NCI-H748 (cell line): Measurements from ENCODE around the gene DNAJB13.

Source experiments
- DNase-seq: peaks from one replicate; lab custom pipeline; 2025; ENCODE audit not compliant: unreplicated experiment; lab: John Stamatoyannopoulos, UW

The DNAJB13 gene

DNA sequence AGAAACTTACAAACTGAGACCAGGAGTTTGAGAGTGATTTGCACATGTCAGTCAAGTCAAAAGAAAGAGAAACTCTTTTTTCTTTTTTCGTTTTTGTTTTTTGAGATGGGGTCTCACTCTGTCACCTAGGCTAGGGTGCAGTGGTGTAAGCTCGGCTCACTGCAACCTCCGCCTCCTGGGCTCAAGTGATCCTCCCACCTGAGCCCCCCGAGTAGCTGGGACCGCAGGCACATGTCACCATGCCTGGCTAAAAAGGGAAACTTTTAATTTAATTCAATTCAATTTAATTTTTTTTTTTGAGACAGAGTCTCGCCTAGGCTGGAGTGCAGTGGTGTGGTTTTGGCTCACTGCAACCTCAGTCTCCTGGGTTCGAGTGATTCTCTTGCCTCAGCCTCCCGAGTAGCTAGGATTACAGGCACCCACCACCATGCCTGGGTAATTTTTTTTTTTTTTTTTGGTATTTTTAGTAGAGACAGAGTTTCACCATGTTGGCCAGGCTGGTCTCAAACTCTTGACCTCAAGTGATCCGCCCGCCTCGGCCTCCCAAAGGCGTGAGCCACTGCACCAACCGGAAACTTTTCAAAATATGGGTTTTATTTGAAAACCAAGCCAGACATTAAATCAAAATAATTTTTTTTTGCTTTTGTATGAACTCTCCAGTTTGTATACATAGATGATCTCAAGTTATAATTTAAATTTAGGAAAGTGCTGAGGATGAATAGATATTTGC, 48.2 kb downstream of the DNAJB13 start:
- DNase-seq, result no peak

DNA sequence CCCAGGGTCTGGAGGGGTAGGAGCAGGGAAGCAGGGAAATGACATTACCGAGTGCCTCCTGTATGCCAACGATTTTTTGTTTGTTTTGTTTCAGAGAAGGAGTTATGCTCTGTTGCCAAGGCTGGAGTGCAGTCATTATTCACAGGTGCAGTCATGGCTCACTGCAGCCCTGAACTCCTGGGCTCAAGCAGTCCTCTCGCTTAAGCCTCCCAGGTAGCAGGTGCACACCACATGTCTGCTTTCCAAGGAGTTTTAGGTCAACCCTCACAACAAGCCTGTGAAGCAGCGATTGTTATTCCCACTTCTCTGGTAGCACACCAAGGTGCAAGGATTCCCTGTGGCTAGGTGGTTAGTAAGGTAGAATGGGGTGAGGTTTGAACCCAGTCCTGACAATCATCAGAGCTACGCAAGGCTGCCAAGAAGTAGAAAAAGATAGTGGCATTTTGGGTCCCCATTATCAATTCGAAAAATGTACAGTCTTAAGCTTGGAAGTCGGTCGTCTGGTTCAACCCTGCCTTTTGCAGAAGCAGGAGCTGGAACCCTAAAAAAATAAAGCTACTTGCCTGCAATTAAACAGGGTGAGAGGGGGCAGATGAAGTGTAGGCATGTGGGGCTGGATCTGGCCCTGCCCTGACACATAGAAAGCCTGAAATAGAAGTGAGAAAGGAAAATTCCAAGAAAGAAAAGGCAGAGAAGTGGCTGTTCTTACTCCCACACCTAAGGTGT, 48.9 kb downstream of the DNAJB13 start:
- peak; percentile 8 for DNase-seq

DNA sequence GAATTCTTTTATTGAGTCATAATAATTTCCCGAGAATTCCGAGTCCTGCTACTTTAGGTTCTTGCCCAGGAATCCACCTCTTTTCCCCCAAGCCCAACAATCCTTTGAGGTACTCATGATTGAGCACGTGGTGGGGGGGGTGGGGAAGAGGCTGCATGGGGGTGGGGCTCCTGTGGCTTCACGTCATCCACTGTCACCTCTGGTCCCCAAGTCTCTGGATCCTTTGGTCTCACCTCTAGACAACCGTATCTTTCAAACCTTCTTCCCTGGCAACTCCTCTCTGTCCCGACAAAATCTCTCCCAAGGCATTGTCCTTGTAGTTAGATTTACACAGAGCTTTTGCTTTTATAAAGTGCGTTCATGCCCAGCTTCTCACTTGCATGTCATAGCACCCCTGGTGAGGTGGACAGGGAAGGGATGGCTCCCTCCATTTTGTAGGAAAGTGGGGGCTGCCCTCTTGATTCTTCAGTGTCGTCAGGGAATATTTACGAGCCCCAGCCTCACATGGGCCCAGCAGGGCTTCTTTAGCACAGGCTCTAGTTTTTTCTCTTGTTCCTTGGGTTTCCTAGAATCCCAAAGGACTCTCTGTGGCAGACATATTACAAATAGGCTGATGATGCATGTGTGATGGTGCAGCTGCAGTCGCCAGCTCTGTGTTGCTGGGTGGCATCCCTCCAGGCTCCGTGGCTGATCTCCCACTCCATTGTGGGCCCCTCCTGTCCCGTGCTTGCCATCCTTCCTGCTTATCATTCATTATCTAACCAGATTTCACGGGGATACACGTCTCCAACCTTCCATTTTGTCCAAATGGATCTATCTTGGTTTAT, 49.7 kb downstream of the DNAJB13 start:
- no peak for DNase-seq

DNA sequence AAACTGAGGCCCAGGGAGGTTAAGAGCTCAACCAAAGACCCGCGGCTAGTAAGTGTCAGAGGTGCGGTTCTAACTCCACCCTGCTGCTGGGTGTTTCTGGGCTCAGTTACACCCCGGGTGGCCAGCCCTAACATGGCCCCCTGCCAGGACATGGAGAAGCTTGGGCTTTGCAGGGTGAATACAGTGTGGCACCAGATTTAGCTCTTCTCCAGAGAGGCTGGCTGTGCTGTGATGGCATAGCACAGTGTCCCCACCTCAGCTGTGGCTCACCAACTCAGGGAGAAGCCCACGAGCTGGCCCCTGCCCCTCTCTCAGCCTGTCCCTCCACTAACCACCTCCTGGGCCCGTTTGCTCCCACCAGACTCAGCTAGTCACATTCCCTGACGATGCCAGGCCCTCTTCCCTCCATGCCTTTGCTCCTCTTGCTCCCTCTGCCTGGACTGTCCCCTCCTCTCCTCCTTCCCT, 51.0 kb downstream of the DNAJB13 start:
- no peak for DNase-seq

DNA sequence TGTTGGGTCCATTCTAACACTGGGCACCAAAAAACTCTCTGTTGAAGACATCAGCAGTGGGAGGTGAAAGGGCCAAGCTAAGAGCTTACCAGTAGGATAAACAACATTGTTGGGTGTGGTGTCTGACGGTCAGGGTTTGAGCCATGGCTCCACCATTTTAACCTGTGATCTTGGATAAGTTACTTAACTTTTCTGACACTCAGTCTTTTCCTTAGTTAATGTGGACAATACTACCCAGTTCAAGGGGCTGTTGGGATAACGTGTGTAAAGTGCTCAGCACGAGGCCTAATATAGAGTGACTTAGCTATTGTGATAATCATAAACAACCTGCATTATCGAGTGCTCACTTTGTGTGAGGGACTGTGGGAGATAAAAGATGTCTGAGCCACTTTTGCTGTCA, 52.0 kb downstream of the DNAJB13 start:
- no peak for DNase-seq

DNA sequence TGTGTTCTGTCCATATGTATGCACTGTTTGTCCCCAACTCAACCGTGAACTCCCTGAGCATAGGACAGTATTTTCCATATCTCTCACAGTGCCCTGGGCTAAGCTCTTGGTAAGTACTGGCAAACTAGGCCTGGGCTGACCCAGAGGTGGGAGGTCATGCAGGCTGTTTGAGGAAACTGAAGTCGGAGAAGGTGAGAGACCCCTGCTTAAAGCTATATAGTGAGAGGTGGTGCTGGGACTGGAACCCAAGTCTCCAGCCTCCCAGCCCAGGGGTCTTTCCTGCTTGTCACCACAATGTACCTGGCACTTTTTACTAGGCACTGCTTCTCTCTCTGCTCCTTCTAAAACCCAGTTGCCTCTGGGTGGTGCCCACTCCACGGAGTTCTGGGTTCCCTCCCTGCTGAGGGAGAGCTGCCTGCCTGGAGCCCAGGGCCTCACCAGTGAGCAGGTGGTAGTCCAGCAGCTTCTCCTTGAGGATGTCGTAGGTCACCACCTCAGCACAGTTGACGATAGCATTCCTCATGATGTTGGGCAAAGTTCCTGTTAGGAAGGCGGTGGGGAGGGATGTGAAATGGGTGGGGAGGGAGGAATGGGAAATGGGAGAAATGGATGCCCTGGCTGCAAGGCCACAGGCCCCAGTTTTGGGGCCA, 53.3 kb downstream of the DNAJB13 start:
- DNase-seq, result no peak

DNA sequence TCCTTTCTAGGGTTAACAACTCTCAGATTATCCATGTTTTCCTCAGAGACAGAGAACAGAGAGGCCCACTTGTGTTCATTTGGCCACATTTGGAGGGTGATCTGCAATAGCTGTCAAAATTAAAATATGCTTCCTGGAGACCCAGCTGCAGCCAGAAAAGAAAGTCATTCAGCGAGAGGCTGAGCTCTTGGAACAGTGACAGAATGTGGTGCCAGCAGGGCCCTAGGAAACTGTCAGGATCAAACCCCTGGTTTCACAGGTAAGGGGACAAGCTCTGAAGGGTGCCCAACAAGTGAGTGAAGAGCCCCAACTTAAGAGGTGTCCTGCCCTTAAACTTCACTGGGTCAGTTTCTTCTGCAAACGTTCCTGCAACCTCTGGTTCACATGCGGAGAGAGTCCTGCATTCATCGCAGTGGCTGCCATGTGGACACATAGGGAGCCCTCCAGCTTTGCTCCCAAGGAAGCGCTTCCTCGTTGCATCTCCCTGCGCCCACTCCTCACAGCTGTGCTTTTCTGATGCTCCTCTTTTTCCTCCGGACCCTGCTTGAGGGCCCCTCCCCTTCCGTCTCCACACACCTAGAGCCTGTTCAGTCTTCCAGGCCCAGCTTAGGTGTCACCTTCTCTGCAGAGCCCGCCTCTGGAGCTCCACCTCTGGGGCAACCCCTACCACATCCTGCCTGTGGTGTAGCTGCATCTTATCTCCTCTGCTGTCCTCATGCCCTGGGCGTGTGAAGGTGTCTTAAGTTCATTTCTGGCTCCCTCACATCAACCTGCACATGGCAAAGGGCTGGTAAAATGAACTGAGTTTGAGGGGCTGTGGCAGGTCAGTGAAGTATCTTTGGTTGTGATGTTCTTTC, 54.2 kb downstream of the DNAJB13 start:
- DNase-seq, result no peak

DNA sequence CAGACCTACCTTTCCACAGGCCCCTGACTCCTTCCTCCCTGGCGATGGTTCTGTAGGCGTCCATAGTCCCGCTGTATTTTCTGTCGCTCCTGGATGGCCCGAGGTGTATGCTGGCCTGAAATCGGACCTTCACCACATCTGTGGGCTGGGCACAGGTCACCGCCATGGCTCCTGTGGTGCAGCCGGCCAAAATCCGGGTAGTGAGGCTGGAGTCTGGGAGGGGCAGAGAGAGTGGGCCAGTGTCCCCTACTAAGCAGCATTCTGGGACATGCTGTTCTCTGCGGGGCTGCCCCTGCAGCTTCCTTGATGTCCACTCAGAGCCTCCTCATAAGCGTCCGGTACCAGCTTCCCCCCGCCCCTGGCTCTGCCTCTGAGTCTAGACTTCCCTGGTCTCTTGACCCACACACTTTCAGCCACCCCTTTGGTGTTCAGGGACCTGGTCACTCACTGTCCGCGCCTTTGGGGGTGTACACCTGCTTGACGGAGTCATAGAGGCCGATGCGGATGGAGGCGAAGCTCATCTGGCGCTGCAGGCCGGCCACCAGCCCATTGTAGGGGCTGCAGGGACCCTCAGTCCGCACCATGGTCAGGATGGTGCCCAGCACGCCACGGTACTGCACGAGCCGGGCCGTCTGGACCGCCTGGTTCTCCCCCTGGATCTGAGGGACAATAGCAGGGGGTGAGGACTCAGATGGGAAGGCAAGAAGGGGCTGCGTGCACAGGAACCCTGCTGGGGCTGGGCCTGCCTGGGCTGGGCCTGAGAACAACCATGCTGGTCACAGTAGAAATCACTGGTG, 55.1 kb downstream of the DNAJB13 start:
- no peak for DNase-seq

DNA sequence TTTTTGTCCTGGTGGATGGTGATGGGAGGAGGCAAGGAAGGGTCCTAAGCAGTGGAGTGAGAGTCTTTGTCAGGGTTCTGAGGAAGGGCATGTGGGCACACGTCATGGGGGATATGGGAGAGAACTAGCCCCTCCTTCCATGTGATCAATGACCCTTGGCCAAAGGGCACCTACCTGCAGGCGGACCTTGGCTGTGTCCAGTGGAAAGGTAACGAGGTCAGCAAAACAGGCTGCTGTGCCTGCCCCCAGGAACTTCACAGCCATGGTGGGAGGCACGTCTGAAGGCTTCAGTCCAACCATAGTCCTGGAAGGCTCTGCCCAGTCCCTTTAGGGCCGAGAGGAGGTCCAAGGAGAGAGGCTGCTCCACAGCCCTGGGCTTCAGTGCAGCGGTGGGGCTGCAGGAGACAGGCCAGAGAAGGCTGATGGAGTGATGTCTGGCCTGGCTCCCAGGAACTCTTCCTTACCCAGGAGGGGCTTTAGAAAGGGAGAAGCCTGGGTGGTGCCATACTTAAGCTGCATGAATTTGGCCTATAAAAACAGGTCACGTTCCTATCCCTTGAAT, 56.0 kb downstream of the DNAJB13 start:
- DNase-seq, result no peak

DNA sequence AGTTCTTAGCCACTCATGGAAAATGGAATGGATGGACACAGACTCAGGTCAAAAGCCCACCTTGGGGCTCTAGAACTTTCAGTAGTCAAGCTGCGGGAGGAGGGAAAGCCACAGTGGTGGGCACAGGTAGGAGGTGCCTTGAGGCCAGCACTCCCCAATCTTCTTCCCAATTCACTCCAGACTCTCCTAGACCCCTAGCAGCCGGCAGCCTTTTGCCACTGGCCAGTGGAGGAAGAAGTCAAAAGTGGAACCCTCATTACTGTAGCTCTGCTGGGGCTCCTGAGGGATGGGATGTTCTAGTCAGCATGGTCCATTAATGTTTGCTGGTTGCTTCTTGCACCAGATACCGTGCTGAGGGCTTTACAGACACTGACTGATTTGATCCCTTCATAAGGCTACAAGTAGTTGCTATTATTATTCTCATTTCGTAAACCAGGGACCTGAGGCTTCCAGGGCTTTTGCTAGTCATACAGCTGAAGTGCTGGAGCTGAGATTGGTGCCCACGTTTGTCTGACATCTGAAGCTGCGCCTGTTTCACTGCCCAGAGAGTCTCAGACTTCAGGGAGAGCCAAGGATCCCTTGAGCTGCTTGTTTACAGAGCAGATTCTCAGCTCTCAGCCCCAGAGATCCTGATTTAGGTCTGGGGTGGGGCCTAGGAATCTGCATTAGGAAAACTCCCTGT, 57.0 kb downstream of the DNAJB13 start:
- no peak for DNase-seq

DNA sequence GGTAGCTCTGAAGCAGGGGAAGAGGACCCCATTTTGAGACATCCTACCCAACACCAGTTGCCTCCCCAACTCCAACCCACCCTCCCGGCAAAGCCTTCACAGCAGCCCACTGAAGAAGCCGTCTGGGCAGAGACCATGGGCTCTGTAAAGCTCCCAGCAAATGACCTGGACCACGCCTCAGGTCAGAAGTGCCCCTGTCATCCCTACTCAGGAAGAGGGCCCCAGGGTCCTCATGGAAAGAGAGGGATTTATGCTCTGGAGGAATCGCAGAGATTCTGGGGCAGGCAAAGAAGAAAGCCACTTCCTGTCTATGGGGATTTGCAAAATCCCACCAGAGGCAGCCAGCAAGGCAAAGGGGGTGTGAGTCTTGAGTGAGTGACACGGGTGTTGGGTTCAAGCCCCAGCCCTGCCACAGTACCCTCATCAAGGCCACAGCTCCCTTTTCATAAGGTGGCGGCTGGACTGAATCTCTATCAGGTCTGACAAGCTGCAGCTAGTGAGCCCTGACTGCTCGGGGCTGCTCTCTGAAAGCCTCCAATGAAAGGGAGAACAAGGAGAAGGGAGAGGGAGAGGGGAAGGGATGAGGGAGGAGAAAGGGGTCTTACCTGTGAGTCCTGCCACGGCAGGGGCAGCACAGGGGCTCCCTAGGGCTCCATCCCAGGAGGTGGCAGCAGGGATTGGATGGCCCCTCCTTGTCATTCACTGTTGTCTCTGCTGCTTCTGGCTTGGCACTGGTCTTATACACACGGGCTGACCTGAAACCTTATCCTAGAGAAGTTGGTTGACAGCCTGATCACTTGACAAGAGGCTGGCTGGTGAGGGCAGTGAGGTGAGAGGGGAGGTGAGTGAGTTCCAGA, 57.8 kb downstream of the DNAJB13 start, which contains the start of gene UCP3:
Gene UCP3, minus strand, starts transcription at position 713 of the 857 bp plus-strand sequence. CDS start 2,043 bp downstream, outside the sequence.
- DNase-seq, result no peak

DNA sequence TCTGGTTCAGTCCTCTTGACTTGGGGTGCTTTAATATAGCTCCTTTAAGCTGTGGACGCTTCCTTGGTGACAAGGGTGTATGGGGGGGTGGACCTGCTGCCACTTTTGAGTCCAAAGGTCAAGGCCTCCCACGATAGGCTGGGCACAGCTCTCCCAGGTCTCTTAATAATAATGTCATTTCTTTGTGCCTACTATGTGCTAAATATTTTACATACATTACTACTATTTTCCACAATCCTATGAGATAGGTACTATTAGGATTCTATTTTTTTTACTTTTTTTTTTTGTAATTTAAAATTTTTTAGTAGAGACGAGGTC, 58.4 kb downstream of the DNAJB13 start:
- no peak for DNase-seq

DNA sequence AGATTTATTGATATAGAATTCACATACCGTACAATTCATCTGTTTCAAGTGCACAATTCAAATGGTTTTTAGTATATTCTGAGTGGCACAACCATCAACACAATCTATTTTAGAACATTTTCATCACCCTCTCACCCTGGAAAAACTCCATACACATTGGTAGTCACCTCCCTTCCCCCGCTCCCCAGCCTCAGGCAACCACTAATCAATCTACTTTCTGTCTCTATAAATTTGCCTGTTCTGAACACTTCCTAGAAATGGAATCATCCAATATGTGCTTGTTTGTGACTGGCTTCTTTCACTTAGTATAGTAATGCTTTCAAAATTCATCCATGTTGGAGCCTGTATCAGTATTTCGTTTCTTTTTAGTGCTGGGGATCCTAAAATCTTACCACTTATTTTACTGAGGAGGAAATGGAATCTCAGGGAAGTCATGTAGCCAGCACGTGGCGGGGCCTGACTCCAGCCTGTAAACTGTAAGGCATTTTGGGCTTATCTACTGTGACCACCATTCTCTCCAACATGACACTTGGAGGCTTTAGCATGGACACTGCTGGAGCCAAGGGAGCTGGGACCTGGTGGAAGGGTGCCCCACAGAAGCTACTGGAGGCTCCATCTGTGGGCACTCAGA, 59.0 kb downstream of the DNAJB13 start:
- DNase-seq, result no peak

DNA sequence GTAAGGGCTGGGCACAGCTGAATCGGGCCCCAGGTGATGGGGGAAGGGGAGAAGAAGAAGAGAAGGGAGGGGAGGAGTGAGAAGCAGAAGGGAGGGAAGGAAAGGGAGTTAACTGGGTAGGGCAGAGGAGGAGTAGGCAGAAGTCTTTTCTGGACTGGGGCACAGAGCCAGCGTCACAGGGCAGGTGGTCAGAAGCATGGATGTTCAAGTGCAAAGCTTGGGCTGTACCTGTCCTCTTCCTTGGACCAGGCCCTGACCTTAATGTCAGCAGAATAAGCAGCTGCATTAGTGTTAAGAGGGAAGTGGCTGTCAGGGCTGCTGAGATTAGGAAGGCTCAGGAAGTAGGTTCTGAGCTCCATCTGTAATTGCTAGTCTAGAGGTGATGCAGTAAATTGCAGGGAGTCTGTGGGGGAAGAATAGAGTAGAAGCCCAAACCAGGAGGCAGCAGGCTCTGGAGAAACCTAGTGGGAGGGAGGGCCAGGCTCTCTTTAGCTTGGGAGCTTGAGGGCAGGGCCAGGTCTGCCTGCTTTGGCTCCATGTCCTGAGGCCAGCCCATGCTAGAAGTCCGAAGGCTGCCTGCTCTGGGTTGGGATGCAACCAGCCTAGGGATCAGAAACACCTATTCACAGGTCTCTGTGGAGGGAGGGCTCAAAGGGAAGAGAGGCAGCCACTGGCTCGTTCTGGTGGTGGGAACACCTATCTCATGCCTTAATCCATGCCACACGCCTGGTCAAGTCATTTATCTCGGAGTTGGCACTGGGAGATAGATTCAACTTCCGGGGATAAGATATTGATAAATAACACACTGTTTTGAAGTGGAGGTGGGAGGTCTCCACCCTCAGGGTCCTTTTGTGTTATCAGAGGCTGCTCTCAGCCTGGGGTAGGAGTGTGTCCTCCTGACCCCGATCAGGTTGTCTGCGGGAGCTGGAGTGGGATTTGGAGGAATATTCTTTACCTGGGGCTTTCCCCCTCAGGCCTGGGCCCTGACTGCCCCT, 59.8 kb downstream of the DNAJB13 start:
- no peak for DNase-seq

DNA sequence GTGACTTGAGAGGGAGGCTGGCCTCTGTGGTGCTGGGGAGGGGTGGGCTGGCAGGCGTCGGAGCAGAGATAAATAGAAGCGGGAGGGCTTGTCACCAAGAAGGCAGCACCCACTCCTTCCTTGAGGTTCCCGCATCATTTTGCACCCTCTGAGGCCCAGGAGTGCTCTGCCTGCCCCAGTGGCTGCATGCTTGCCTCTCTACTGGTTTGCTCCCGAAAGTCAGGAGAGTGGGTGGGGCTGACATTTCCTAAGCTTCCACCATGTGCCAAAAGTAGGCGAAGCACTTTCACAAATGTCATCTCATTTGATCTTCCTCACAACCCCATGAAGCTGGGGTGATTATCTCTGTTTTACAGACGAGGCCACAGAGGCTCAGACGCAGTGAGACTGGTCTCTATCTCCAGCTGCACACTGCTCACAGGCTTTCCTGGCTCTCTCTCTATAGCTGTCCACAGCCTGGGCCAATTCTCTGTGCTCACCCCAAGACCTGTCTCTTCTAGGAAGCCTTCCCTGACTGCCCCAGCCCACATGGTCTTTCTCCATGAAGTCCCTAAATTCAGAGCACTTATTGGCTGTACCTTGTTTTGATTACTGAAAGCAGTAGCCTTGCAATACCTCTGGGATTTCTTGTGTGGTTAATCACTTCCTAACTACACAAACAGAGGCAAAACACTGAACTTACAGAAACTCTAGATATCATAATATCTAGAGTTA, 60.7 kb downstream of the DNAJB13 start:
- DNase-seq, result no peak
